VCaP (cell line): ENCODE results near the gene ZNF322.
A peak's percentile ranks its signal among the peaks of the same experiment; 100 is the strongest.

Experiments
- H3K27ac ChIP-seq: fragments of 450-650 bp; 2 replicates; pipeline ENCODE4 v1.5.1; 2017
- CTCF ChIP-seq: fragments of 450-650 bp; conservative IDR thresholded peaks from 2 replicates; pipeline ENCODE4 v1.5.1; 2017; ENCODE audit warnings: mild to moderate bottlenecking, moderate library complexity

ZNF322 gene

DNA sequence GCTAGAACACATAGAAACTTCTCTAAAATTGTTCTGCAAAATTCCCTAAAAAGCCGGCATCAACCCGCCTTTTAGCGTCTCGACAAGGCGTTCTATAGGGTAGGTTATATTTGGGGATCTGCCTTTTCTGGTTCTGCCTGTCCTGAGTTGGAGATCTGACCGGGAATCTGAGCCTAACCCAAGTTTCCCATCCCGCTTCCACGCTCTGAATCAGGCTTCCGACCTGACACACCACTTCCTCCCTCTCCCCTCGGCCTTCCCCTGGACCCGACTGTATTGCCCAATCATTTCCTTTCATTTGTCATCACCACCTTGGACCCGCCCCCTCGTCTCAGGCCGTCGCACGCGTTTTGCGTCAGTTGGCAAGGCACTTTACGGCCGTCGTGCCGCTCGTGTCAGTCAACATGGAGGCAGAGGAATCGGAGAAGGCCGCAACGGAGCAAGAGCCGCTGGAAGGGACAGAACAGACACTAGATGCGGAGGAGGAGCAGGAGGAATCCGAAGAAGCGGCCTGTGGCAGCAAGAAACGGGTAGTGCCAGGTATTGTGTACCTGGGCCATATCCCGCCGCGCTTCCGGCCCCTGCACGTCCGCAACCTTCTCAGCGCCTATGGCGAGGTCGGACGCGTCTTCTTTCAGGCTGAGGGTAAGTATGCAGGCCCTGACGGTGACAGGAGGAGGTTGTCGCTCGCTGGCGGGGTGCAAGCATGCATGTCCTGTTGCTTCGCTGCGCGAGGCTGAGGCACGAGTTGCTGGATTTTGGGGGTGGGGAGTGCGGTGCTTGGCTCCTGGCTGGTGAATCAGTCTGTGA is 62.8 kb downstream of the ZNF322 start, which contains the start of gene ABT1:
Gene ABT1 (plus strand): TSS at position 375 of the 810 bp plus-strand sequence. CDS start 30 bp downstream, at position 405.
- TF ChIP-seq CTCF = no peak
- peak within 1 kb of the TSS; percentile 86 for H3K27ac ChIP-seq

DNA sequence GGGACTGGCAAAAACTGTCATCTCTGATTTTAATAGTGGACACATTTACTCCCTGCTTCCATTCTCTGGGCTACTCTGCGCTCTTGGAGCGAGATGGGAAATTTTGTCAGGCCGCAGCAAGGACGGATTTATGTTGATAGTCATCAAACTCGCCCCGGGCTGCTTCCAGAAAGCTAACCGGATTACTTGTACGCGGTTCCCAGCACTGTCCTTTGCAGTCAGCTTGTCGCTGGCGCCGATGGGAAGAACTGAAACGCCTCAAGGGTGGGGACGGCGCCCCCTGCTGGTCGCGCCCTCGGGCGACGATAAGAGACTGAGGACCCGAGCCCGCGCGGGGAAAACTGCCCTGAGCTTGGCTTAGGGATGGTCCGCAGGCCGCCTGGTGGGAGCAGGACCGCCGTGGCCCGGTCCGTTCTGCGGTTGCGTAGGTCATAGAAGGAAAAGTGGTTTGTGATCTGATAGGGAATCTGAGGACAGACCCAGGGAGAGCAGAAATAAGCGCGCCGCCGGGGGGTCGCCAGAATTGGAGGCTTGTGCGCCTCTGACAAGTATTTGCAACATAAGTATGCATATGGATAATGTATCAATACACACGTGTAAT is 63.8 kb downstream of the ZNF322 start:
- peak overlapping the region; percentile 86 for H3K27ac ChIP-seq
- peak; percentile 98 for TF ChIP-seq CTCF

DNA sequence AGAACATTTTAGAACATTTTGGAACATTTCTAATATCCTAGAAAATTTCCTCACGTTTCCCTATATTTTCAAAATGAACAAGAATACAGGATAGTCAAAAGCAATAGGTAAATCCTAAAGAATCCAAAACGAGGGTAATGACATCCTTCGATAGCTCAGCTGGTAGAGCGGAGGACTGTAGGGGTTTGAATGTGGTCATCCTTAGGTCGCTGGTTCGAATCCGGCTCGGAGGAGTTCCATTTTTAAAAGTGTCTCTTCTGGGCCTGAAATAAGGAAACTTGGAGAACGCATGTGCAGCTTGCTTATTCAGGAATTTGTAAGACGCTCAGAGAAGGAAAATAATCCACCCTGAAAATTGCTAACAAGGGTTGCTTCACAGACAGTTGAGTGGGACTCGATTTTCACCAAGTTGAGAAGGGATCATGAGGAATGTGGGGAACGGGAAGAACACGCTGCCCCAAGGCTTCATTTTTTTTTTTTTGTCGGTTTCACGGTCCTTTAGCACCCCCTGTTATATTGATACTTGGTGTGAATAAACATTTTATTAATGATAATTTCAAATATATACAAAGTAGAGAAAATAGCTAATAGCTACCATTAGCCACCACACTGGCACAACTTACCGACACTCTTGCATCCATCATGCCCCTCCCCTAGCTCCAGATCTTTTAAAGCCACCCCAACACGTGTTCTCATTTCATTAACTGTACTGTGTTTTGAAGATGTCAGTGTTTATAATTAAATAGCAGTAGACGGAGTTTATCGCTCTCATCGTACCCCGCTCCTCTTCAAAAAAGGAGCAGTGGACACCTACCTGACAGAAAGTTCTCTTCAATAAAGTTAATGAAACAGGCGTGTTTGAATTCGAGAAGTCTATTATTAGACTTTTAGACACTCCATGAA is 64.6 kb downstream of the ZNF322 start:
- TF ChIP-seq CTCF = no peak
- peak overlapping the region; percentile 86 for H3K27ac ChIP-seq

- TF ChIP-seq CTCF = no peak
- no peak overlapping the region for H3K27ac ChIP-seq
Observed at GRCh38 chr6:26594131-26594498, 65.4 kb downstream of the ZNF322 start.

- no peak for TF ChIP-seq CTCF
- H3K27ac ChIP-seq = no peak overlapping the region
Observed at GRCh38 chr6:26593278-26594130, 66.0 kb downstream of the ZNF322 start.

DNA sequence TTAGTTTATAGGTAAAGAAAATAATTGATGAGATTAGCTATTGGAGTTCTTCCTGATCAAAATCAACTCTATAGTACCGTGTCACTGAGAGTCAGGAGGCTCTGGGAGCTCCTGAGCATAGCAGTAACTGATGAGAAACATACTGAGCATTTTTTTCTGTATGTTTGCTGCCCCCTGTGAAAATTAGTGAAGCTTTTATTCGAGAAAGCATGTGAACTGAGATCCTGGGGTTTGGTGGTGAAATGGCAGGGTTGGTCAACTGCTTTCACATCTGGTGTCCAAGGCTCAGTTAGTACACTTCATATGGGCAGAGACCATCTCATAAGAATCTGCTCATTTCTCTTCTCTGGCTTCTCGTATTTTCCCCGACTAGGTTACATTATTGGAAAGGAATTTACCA is 66.9 kb downstream of the ZNF322 start:
- TF ChIP-seq CTCF = no peak
- no peak overlapping the region for H3K27ac ChIP-seq
